Mesenchymal stem cell (in vitro differentiated cells and primary cell): ENCODE data around the gene LEMD2.

Source experiments
- DNase-seq: peaks from one replicate; pipeline ENCODE4 v3.0.0-alpha.2; 2013
- H2AFZ ChIP-seq: one replicate; pipeline ENCODE4 v1.6.1; 2013; ENCODE audit warnings: low read depth, mild to moderate bottlenecking, control low read depth, inconsistent platforms, low read length, moderate library complexity
- H2AK5ac ChIP-seq: 2 replicates; pipeline ENCODE4 v1.6.1; 2013; ENCODE audit warnings: low read length, moderate library complexity, mild to moderate bottlenecking, inconsistent platforms; ENCODE audit not compliant: severe bottlenecking
- H2BK120ac ChIP-seq: one replicate; pipeline ENCODE4 v1.6.1; 2013; ENCODE audit warnings: low read depth, mild to moderate bottlenecking, inconsistent platforms, low read length, moderate library complexity
- H2BK12ac ChIP-seq, 2 experiments: one replicate each; pipeline ENCODE4 v1.6.1; 2013; ENCODE audit warnings: inconsistent platforms in 2 of 2, low read length in 2 of 2, mild to moderate bottlenecking in 2 of 2, moderate library complexity in 2 of 2, control low read depth in 1 of 2
- H2BK15ac ChIP-seq: one replicate; pipeline ENCODE4 v1.6.1; 2013; ENCODE audit warnings: mild to moderate bottlenecking, low read depth, inconsistent platforms; ENCODE audit not compliant: poor library complexity, severe bottlenecking
- H2BK5ac ChIP-seq: 2 replicates; pipeline ENCODE4 v1.6.1; 2013; ENCODE audit warnings: low read depth, mild to moderate bottlenecking, low read length, control low read depth, inconsistent platforms; ENCODE audit not compliant: poor library complexity, severe bottlenecking
- H3K14ac ChIP-seq, 2 experiments: one replicate each; pipeline ENCODE4 v1.6.1; 2013; ENCODE audit warnings: inconsistent platforms in 2 of 2, low read length in 2 of 2, control low read depth in 1 of 2, mild to moderate bottlenecking in 1 of 2, moderate library complexity in 1 of 2
- H3K18ac ChIP-seq, 2 experiments: one replicate each; pipeline ENCODE4 v1.6.1; 2013; ENCODE audit warnings: inconsistent platforms in 2 of 2, low read length in 2 of 2, control low read depth in 1 of 2, low read depth in 1 of 2, mild to moderate bottlenecking in 1 of 2
- H3K23ac ChIP-seq, 2 experiments: one replicate each; pipeline ENCODE4 v1.6.1; 2013; ENCODE audit warnings: inconsistent platforms in 2 of 2, low read length in 2 of 2, mild to moderate bottlenecking in 2 of 2, moderate library complexity in 2 of 2, control low read depth in 1 of 2
- H3K27ac ChIP-seq: 2 replicates; pipeline ENCODE4 v1.5.1; 2013; ENCODE audit warnings: mild to moderate bottlenecking, moderate library complexity, low read length, control low read depth, inconsistent platforms; ENCODE audit not compliant: poor library complexity, severe bottlenecking
- H3K27me3 ChIP-seq, 2 experiments: 2 replicates each; pipeline versions ENCODE4 v1.6.1 to v1.7.0; 2013; ENCODE audit warnings: low read length in 2 of 2, mild to moderate bottlenecking in 2 of 2, moderate library complexity in 2 of 2, control low read depth in 1 of 2, inconsistent platforms in 1 of 2; ENCODE audit not compliant: control insufficient read depth in 1 of 2, insufficient read depth in 1 of 2
- H3K36me3 ChIP-seq, 2 experiments: 2 replicates each; pipeline versions ENCODE4 v1.6.1 to v1.7.0; 2013; ENCODE audit warnings: low read length in 2 of 2, control low read depth in 1 of 2, inconsistent platforms in 1 of 2, low read depth in 1 of 2, mild to moderate bottlenecking in 1 of 2; ENCODE audit not compliant: insufficient read depth in 2 of 2, control insufficient read depth in 1 of 2
- H3K4ac ChIP-seq, 2 experiments: one replicate each; pipeline ENCODE4 v1.6.1; 2013; ENCODE audit warnings: inconsistent platforms in 2 of 2, low read length in 2 of 2, mild to moderate bottlenecking in 2 of 2, moderate library complexity in 2 of 2, control low read depth in 1 of 2, low read depth in 1 of 2
- H3K4me1 ChIP-seq: 2 replicates; pipeline ENCODE4 v1.6.1; 2013; ENCODE audit warnings: low read depth, low read length, control low read depth; ENCODE audit not compliant: control insufficient read depth, insufficient read depth
- H3K4me2 ChIP-seq: 2 replicates; pipeline ENCODE4 v1.6.1; 2013; ENCODE audit warnings: low read length, mild to moderate bottlenecking, inconsistent platforms; ENCODE audit not compliant: poor library complexity, severe bottlenecking
- H3K4me3 ChIP-seq, 2 experiments: 2 replicates each; pipeline versions ENCODE4 v1.5.1 to v1.7.0; 2013; ENCODE audit warnings: low read length in 2 of 2, mild to moderate bottlenecking in 2 of 2, control low read depth in 1 of 2, low read depth in 1 of 2; ENCODE audit not compliant: insufficient read depth in 1 of 2
- H3K79me1 ChIP-seq: replicated peaks from 2 replicates; pipeline ENCODE4 v1.6.1; 2013; ENCODE audit warnings: mild to moderate bottlenecking, control low read depth, low read length, inconsistent platforms; ENCODE audit not compliant: poor library complexity, severe bottlenecking
- H3K9ac ChIP-seq: 2 replicates; pipeline ENCODE4 v1.7.0; 2013; ENCODE audit warnings: mild to moderate bottlenecking, low read length, moderate library complexity
- H3K9me3 ChIP-seq: 2 replicates; pipeline ENCODE4 v1.7.0; 2013; ENCODE audit warnings: mild to moderate bottlenecking, low read length; ENCODE audit not compliant: control insufficient read depth
- H4K8ac ChIP-seq: one replicate; pipeline ENCODE4 v1.6.1; 2013; ENCODE audit warnings: inconsistent platforms, mild to moderate bottlenecking, low read length, moderate library complexity
- H4K91ac ChIP-seq: one replicate; pipeline ENCODE4 v1.6.1; 2013; ENCODE audit warnings: mild to moderate bottlenecking, low read length, inconsistent platforms
- WGBS: methylation state at CpG from one replicate; pipeline ENCODE4 v1.1.7; 2013; ENCODE audit warnings: mixed read lengths; 5-methylcytosine and 5-hydroxymethylcytosine counted together

Gene LEMD2

GRCh38 chr6:33827546-33828451, 38.9 kb upstream of the LEMD2 start:
- no peak overlapping the region for H3K18ac ChIP-seq
- no peak overlapping the region for H3K27ac ChIP-seq
- WGBS: 61% methylated on average over 13 of the region's 14 CpGs
- peak overlapping the region in 1 of 2 experiments; percentile 40 for H2BK12ac ChIP-seq
- no peak overlapping the region for H3K4me3 ChIP-seq
- no peak overlapping the region for H2AK5ac ChIP-seq
- peaks cover 25% of the 10 kb centered on the region for H3K4me1 ChIP-seq
- no peak overlapping the region for H3K4me2 ChIP-seq
- H3K36me3 ChIP-seq: no peaks in the 10 kb centered on the region
- peak; percentile 70 for DNase-seq
- peaks cover 13 to 58% of the 10 kb centered on the region in 2 experiments for H3K27me3 ChIP-seq
- H4K91ac ChIP-seq: no peak overlapping the region
- no peak overlapping the region for H3K14ac ChIP-seq
- H3K4ac ChIP-seq: no peak overlapping the region
- no peak overlapping the region for H2BK15ac ChIP-seq
- H4K8ac ChIP-seq: no peak overlapping the region
- no peaks in the 10 kb centered on the region for H3K79me1 ChIP-seq
- H2BK5ac ChIP-seq: no peak overlapping the region
- H3K9me3 ChIP-seq: no peaks in the 10 kb centered on the region
- H3K23ac ChIP-seq: no peak overlapping the region
- H2BK120ac ChIP-seq: no peak overlapping the region
- no peak overlapping the region for H2AFZ ChIP-seq
- no peak overlapping the region for H3K9ac ChIP-seq

DNA sequence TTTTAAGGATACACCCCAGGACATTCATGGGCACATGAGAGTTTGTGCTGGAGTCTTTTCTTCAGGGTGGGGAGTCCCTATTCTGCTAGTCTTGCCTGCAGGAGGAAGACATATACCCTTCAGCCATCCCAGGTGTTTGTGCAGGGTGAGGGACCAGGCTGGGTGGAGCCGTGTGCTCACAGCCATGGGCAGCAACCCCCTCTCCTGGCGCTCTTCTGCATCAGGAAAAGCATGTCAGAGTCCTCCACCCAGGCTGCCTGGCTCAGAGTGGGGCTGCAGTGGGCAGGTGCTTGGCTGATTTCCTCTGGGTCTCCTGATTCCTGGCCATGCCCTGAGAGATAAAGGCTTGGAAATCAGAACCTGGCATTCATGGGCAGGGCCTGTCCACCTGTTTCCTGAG, 37.6 kb upstream of the LEMD2 start:
- Histone ChIP-seq H3K4me1 (peaks cover 25% of the 10 kb centered on the region), H3K4ac (no peak overlapping the region), H3K4me3 (no peak overlapping the region), H3K9me3 (no peaks in the 10 kb centered on the region), H2AK5ac (no peak overlapping the region), H3K36me3 (no peaks in the 10 kb centered on the region), H2BK12ac (peak overlapping the region in 1 of 2 experiments; percentile 10), H3K79me1 (no peaks in the 10 kb centered on the region), H2BK120ac (no peak overlapping the region), H3K27me3 (peaks cover 24 to 67% of the 10 kb centered on the region in 2 experiments), H3K14ac (no peak overlapping the region), H2BK5ac (no peak overlapping the region), H3K9ac (no peak overlapping the region), H4K91ac (no peak overlapping the region), H3K18ac (no peak overlapping the region), H2AFZ (no peak overlapping the region), H3K23ac (no peak overlapping the region), H2BK15ac (no peak overlapping the region), H4K8ac (no peak overlapping the region), H3K4me2 (no peak overlapping the region), H3K27ac (no peak overlapping the region)
- no peak for DNase-seq
- 65% methylated on average over 2 of the region's 2 CpGs for WGBS

DNA sequence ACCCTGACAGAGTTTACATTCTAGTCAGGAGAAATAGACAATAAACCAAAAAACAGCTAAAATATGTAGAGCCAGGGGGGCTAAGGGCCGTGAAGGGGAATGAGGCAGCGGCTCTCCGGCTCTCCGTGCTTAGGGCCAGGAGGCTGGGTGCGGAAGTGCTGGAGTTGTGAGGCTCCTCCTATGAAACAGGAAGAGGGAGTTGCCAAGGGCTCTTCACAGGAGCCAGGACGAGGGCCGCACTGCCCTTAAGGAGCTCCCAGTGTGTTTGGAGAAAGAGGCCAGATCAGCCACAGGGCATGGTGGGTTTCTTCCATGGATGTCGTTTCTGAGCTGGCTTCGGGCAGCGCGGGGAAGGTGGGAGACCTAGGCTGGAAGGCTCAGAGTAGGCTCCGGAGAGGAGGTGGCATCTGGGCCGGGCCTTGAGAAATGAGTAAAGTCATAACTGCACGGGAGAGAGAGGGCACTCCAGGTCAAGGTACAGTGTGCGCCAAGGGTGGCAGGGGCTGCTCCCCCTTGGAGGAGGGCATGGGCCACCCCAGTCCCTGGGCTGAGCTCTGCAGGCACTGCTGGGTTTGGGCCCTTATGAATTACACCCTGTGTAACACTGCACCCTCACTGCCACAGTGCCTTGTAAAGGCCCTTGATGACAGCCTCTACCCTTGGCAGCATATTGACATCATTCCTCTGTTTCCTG, 35.7 kb upstream of the LEMD2 start:
- WGBS: 62% methylated on average over 15 of the region's 15 CpGs
- H3K18ac ChIP-seq: peak overlapping the region; percentile 79 to 87
- H3K27ac ChIP-seq: no peak overlapping the region
- peak overlapping the region; percentile 33 to 81 for H2BK12ac ChIP-seq
- peak overlapping the region; percentile 96 for H4K91ac ChIP-seq
- no peak overlapping the region for H3K23ac ChIP-seq
- peaks cover 19 to 66% of the 10 kb centered on the region in 2 experiments for H3K27me3 ChIP-seq
- peak overlapping the region in 1 of 2 experiments; percentile 76 for H3K14ac ChIP-seq
- no peak overlapping the region for H2AK5ac ChIP-seq
- DNase-seq: peak; percentile 56
- H2BK15ac ChIP-seq: peak overlapping the region; percentile 78
- H3K9ac ChIP-seq: no peak overlapping the region
- H2AFZ ChIP-seq: no peak overlapping the region
- peak overlapping the region; percentile 57 for H2BK120ac ChIP-seq
- H2BK5ac ChIP-seq: no peak overlapping the region
- H3K4me3 ChIP-seq: no peak overlapping the region
- H4K8ac ChIP-seq: peak overlapping the region; percentile 78
- H3K36me3 ChIP-seq: no peaks in the 10 kb centered on the region
- H3K4me1 ChIP-seq: peaks cover 22% of the 10 kb centered on the region
- H3K79me1 ChIP-seq: no peaks in the 10 kb centered on the region
- no peaks in the 10 kb centered on the region for H3K9me3 ChIP-seq
- peak overlapping the region in 1 of 2 experiments; percentile 40 for H3K4ac ChIP-seq
- H3K4me2 ChIP-seq: no peak overlapping the region

DNA sequence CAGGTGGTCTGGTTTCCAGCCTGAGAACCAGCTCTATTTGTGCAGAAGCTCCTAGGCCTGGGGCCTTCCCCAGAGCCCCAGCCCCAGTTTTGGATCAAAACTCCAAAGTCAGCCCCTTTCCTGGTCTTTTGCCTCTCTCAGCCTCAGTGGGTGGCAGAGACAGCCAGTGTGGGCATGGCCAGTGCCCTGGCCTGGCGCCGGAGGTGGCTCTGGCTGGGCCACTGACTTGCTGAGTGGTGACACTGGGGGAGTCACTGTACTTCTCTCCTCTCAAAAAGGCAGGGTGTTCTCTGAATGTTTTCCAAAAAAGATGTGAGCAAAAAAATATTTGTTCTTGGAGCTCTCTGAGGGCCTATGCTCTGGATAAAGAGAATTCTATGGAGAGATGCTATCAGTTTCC, 34.9 kb upstream of the LEMD2 start:
- Histone ChIP-seq H3K9me3 (no peaks in the 10 kb centered on the region), H3K27me3 (peaks cover 23 to 69% of the 10 kb centered on the region in 2 experiments), H2BK15ac (no peak overlapping the region), H2AFZ (no peak overlapping the region), H3K4me3 (no peak overlapping the region), H3K4ac (no peak overlapping the region), H3K36me3 (no peaks in the 10 kb centered on the region), H3K27ac (no peak overlapping the region), H3K4me2 (no peak overlapping the region), H3K18ac (no peak overlapping the region), H3K9ac (no peak overlapping the region), H2AK5ac (no peak overlapping the region), H3K14ac (no peak overlapping the region), H2BK12ac (no peak overlapping the region), H3K79me1 (no peaks in the 10 kb centered on the region), H2BK5ac (no peak overlapping the region), H4K91ac (no peak overlapping the region), H4K8ac (no peak overlapping the region), H3K23ac (no peak overlapping the region), H3K4me1 (peaks cover 19% of the 10 kb centered on the region), H2BK120ac (no peak overlapping the region)
- no peak for DNase-seq
- WGBS: 92% methylated on average over 2 of the region's 2 CpGs
